Smooth muscle cell (in vitro differentiated cells): ENCODE measurements around the gene CRY1. TPM values are rescaled to one million over a fixed set of nuclear protein-coding genes. Genes with fewer than 3 reads are reported as not detected.

Source experiments
- DNase-seq: peaks from one replicate; lab custom pipeline; 2025; ENCODE audit not compliant: unreplicated experiment; lab: John Stamatoyannopoulos, UW
- H2AFZ ChIP-seq: fragments of 200-600 bp; sonication (generic); 2 replicates; pipeline ENCODE4 v1.6.0; 2016; ENCODE audit warnings: antibody characterized with exemption, low read depth, mild to moderate bottlenecking
- H3F3A ChIP-seq: fragments of 200-600 bp; sonication (generic); 2 replicates; pipeline ENCODE4 v1.6.0; 2017; ENCODE audit warnings: antibody characterized with exemption, low read depth
- H3K27ac ChIP-seq: fragments of 200-600 bp; sonication (generic); 2 replicates; pipeline ENCODE4 v1.5.1; 2016; ENCODE audit warnings: low read depth, mild to moderate bottlenecking
- H3K27me3 ChIP-seq: fragments of 200-600 bp; sonication (generic); 2 replicates; pipeline ENCODE4 v1.6.1; 2016; ENCODE audit warnings: low read depth, mild to moderate bottlenecking
- H3K36me3 ChIP-seq: fragments of 200-600 bp; sonication (generic); 2 replicates; pipeline ENCODE4 v1.5.1; 2016; ENCODE audit warnings: low read depth
- H3K4me1 ChIP-seq: fragments of 200-600 bp; sonication (generic); 2 replicates; pipeline ENCODE4 v1.5.1; 2016; ENCODE audit warnings: low read depth
- H3K4me2 ChIP-seq: fragments of 200-600 bp; sonication (generic); 2 replicates; pipeline ENCODE4 v1.6.0; 2016; ENCODE audit warnings: mild to moderate bottlenecking
- H3K4me3 ChIP-seq: fragments of 200-600 bp; sonication (generic); 2 replicates; pipeline ENCODE4 v1.5.1; 2016; ENCODE audit warnings: mild to moderate bottlenecking
- H3K79me2 ChIP-seq: fragments of 200-600 bp; sonication (generic); 2 replicates; pipeline ENCODE4 v1.6.0; 2016; ENCODE audit warnings: low read depth, mild to moderate bottlenecking
- H3K9ac ChIP-seq: fragments of 200-600 bp; sonication (generic); 2 replicates; pipeline ENCODE4 v1.6.0; 2016; ENCODE audit warnings: low read depth
- H3K9me3 ChIP-seq: fragments of 200-600 bp; sonication (generic); replicated peaks from 2 replicates; pipeline ENCODE4 v1.5.1; 2016; ENCODE audit warnings: low read depth
- H4K20me1 ChIP-seq: fragments of 200-600 bp; sonication (generic); 2 replicates; pipeline ENCODE4 v1.6.0; 2016; ENCODE audit warnings: low read depth
- WGBS: methylation state at CpG from one replicate; pipeline ENCODE4 v1.1.7; 2016; ENCODE audit warnings: low lambda C conversion rate; 5-methylcytosine and 5-hydroxymethylcytosine counted together
- polyA plus RNA-seq: library from polyadenylated mRNA; unstranded; fragments of >200 nt; fragmentation: Nextera tagmentation; extraction: Ambion mirVana; gene quantifications from 2 replicates; pipeline ENCODE4 v1.2.1, GENCODE V29; 2016
- total RNA-seq: library from RNA; depleted of rRNA; stranded (reverse); fragments of >200 nt; gene quantifications from 2 replicates; pipeline ENCODE4 v1.2.3, GENCODE V29; 2014
- TF ChIP-seq, protein P1 (sequence below): fragments of 200-600 bp; sonication (generic); IDR thresholded peaks from 2 replicates; pipeline ENCODE4 v1.5.1; 2017; ENCODE audit warnings: borderline replicate concordance, mild to moderate bottlenecking, antibody characterized with exemption; ENCODE audit not compliant: insufficient read depth, poor library complexity, severe bottlenecking

CRY1 gene
- total and polyA plus RNA-seq, 2 experiments from 2014 or later: 19.9 to 28.2 TPM

DNA sequence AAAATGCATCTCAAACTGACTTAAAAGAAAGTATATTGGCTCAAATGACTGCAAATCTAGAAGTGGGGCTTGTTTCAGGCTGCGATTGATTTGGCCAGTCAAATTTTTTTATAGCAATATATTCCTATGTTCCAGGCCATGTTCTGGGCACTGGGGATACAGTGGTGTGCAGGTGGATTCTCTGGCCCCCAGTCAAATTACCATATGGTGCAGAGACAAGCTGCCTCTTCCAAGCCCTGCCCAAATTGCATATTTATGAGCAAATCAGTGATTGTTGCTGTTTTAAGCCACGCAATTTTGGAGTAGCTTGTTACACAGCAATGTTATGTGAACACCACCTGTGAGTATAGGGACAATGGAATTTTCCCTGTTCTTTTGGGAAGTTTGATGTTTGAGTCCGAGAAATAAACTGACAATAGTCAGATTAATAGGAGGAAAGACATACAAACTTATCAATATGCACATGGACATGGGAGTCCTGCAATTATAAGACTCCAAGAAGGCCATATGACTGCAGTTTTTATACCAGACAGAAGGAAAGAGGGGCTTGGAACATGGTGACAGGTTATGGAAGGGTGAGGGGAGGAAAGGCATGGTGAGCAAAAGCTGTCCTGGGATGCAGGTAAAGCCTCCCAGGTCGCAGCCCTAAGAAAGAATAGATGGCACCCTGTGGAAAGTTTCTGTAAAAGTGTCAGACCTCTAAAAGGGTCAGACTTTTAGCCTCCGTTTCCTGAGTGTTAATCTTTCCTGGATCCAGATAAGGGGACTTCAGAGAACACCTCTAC lies 13.1 kb upstream of the CRY1 start:
- no peak overlapping the region for H3K4me3 ChIP-seq
- WGBS: 75% methylated on average over 5 of the region's 5 CpGs
- TF ChIP-seq, protein P1, sequence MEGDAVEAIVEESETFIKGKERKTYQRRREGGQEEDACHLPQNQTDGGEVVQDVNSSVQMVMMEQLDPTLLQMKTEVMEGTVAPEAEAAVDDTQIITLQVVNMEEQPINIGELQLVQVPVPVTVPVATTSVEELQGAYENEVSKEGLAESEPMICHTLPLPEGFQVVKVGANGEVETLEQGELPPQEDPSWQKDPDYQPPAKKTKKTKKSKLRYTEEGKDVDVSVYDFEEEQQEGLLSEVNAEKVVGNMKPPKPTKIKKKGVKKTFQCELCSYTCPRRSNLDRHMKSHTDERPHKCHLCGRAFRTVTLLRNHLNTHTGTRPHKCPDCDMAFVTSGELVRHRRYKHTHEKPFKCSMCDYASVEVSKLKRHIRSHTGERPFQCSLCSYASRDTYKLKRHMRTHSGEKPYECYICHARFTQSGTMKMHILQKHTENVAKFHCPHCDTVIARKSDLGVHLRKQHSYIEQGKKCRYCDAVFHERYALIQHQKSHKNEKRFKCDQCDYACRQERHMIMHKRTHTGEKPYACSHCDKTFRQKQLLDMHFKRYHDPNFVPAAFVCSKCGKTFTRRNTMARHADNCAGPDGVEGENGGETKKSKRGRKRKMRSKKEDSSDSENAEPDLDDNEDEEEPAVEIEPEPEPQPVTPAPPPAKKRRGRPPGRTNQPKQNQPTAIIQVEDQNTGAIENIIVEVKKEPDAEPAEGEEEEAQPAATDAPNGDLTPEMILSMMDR: no peak
- no peak overlapping the region for H3K27ac ChIP-seq
- no peaks in the 10 kb centered on the region for H3K9me3 ChIP-seq
- no peaks in the 10 kb centered on the region for H3F3A ChIP-seq
- H3K9ac ChIP-seq: no peak overlapping the region
- H2AFZ ChIP-seq: no peak overlapping the region
- no peak for DNase-seq
- no peaks in the 10 kb centered on the region for H4K20me1 ChIP-seq
- H3K4me2 ChIP-seq: no peak overlapping the region
- H3K79me2 ChIP-seq: no peaks in the 10 kb centered on the region
- no peaks in the 10 kb centered on the region for H3K27me3 ChIP-seq
- no peaks in the 10 kb centered on the region for H3K4me1 ChIP-seq
- H3K36me3 ChIP-seq: no peaks in the 10 kb centered on the region

DNA sequence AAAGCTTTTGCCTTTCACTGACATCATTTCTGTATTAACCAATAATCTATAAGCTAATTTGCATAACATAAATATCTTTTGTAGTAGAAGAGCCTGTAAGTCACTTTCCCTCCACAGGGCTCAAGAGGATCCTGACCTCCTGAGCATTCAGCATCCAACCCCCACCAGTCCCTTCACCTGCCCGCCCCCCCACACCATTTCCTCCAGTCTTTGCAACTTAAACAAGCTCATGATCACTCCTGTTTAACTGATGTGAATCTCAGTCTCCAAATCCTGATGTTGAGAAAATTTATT lies 12.0 kb upstream of the CRY1 start:
- H3F3A ChIP-seq: no peaks in the 10 kb centered on the region
- no peaks in the 10 kb centered on the region for H3K27me3 ChIP-seq
- no peak overlapping the region for H3K4me2 ChIP-seq
- DNase-seq: no peak
- H2AFZ ChIP-seq: no peak overlapping the region
- no peak overlapping the region for H3K9ac ChIP-seq
- H3K4me1 ChIP-seq: no peaks in the 10 kb centered on the region
- no peaks in the 10 kb centered on the region for H3K79me2 ChIP-seq
- H3K9me3 ChIP-seq: no peaks in the 10 kb centered on the region
- TF ChIP-seq, protein P1: no peak
- no peaks in the 10 kb centered on the region for H4K20me1 ChIP-seq
- WGBS: 73% methylated on average over 1 of the region's 1 CpG
- H3K36me3 ChIP-seq: no peaks in the 10 kb centered on the region
- no peak overlapping the region for H3K4me3 ChIP-seq
- no peak overlapping the region for H3K27ac ChIP-seq

GRCh38 chr12:107103516-107103915 lies 10.2 kb upstream of the CRY1 start:
- no peak for DNase-seq
- H3K9me3 ChIP-seq: no peaks in the 10 kb centered on the region
- no peak overlapping the region for H3K27ac ChIP-seq
- H3K4me1 ChIP-seq: no peaks in the 10 kb centered on the region
- no peaks in the 10 kb centered on the region for H3K27me3 ChIP-seq
- H3K4me3 ChIP-seq: no peak overlapping the region
- H3K4me2 ChIP-seq: no peak overlapping the region
- H2AFZ ChIP-seq: no peak overlapping the region
- H3K36me3 ChIP-seq: no peaks in the 10 kb centered on the region
- H3K79me2 ChIP-seq: no peaks in the 10 kb centered on the region
- H4K20me1 ChIP-seq: no peaks in the 10 kb centered on the region
- TF ChIP-seq, protein P1: no peak
- no peaks in the 10 kb centered on the region for H3F3A ChIP-seq
- H3K9ac ChIP-seq: no peak overlapping the region

- H3K9me3 ChIP-seq: no peaks in the 10 kb centered on the region
- H2AFZ ChIP-seq: no peak overlapping the region
- DNase-seq: no peak
- H3K4me1 ChIP-seq: no peaks in the 10 kb centered on the region
- H3F3A ChIP-seq: no peaks in the 10 kb centered on the region
- TF ChIP-seq, protein P1: no peak
- H3K36me3 ChIP-seq: no peaks in the 10 kb centered on the region
- 81% methylated on average over 3 of the region's 3 CpGs for WGBS
- H3K4me3 ChIP-seq: no peak overlapping the region
- no peak overlapping the region for H3K4me2 ChIP-seq
- H3K9ac ChIP-seq: no peak overlapping the region
- H4K20me1 ChIP-seq: no peaks in the 10 kb centered on the region
- H3K27ac ChIP-seq: no peak overlapping the region
- no peaks in the 10 kb centered on the region for H3K79me2 ChIP-seq
- no peaks in the 10 kb centered on the region for H3K27me3 ChIP-seq
Observed at GRCh38 chr12:107103097-107103496, 9.7 kb upstream of the CRY1 start.
